Panc1 (cell line): ENCODE data around the gene GPR107.

Experiments
- POLR2AphosphoS5 ChIP-seq: IDR thresholded peaks from 2 replicates; pipeline ENCODE4 v1.6.1; 2012; ENCODE audit warnings: mild to moderate bottlenecking, low read depth, low read length, moderate library complexity
- REST ChIP-seq, 2 experiments: IDR thresholded peaks; 2 replicates each; pipeline ENCODE4 v1.6.1; 2011 to 2012; ENCODE audit warnings: low read depth in 2 of 2, control low read depth in 1 of 2, low read length in 1 of 2, mild to moderate bottlenecking in 1 of 2, moderate library complexity in 1 of 2; ENCODE audit not compliant: insufficient read depth in 1 of 2
- TCF7L2 ChIP-seq: IDR thresholded peaks from 2 replicates; pipeline ENCODE4 v1.6.1; 2011; ENCODE audit warnings: mild to moderate bottlenecking, low read depth, low read length, inconsistent platforms
- TF ChIP-seq, protein P1 (sequence below): fragments of 450-650 bp; IDR thresholded peaks from 2 replicates; pipeline ENCODE4 v1.5.1; 2017; ENCODE audit warnings: mild to moderate bottlenecking

GRCh38 chr9:130112538-130113151 is 58.9 kb downstream of the GPR107 start:
- TF ChIP-seq, protein P1, sequence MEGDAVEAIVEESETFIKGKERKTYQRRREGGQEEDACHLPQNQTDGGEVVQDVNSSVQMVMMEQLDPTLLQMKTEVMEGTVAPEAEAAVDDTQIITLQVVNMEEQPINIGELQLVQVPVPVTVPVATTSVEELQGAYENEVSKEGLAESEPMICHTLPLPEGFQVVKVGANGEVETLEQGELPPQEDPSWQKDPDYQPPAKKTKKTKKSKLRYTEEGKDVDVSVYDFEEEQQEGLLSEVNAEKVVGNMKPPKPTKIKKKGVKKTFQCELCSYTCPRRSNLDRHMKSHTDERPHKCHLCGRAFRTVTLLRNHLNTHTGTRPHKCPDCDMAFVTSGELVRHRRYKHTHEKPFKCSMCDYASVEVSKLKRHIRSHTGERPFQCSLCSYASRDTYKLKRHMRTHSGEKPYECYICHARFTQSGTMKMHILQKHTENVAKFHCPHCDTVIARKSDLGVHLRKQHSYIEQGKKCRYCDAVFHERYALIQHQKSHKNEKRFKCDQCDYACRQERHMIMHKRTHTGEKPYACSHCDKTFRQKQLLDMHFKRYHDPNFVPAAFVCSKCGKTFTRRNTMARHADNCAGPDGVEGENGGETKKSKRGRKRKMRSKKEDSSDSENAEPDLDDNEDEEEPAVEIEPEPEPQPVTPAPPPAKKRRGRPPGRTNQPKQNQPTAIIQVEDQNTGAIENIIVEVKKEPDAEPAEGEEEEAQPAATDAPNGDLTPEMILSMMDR: no peak
- no peak for TF ChIP-seq POLR2AphosphoS5
- TF ChIP-seq TCF7L2: no peak
- no peak for TF ChIP-seq REST (IDR thresholded peaks at IDR 0.05; ENCODE audit: insufficient read depth in 1 of 2, low read depth in 2 of 2, low read length in 1 of 2)
